A172 (cell line): ENCODE results near the gene HSPA2. TPM values are rescaled to one million over a fixed set of nuclear protein-coding genes. Genes with fewer than 3 reads are reported as not detected.
"Not testable (repeated sequence)": the region's sequence is repeated elsewhere in the genome, so short reads cannot be mapped to it uniquely, and the experiment has no call there.

Experiments
- DNase-seq: peaks from one replicate; pipeline ENCODE4 v3.0.0-alpha.2; 2015; ENCODE audit warnings: low spot score
- total RNA-seq: library from RNA; depleted of rRNA; stranded (reverse); fragments of >200 nt; shearing (Covaris generic); gene quantifications from 2 replicates; pipeline ENCODE4 v1.2.3, GENCODE V29; 2014; rRNA removed

HSPA2 gene
- total RNA-seq, 1 experiment from 2014 or later = 0.05 TPM

GRCh38 chr14:64561631-64562030 is 21.1 kb downstream of the HSPA2 start:
- no peak for DNase-seq

GRCh38 chr14:64562436-64562835 is 21.9 kb downstream of the HSPA2 start:
- no peak for DNase-seq

- DNase-seq = no peak
These were observed 23.2 kb downstream of the HSPA2 start for GRCh38 chr14:64563696-64564095.

GRCh38 chr14:64566651-64567122 is 26.1 kb downstream of the HSPA2 start:
- DNase-seq = no peak

GRCh38 chr14:64569138-64569631 is 28.6 kb downstream of the HSPA2 start:
- DNase-seq = peak; percentile 35

GRCh38 chr14:64569646-64570045 is 29.1 kb downstream of the HSPA2 start:
- DNase-seq = not testable (repeated sequence)

GRCh38 chr14:64572386-64573104 is 32.0 kb downstream of the HSPA2 start:
- no peak for DNase-seq

- DNase-seq = no peak
These were observed 32.6 kb downstream of the HSPA2 start for GRCh38 chr14:64573109-64573508.

- DNase-seq = no peak
These were observed 34.0 kb downstream of the HSPA2 start for GRCh38 chr14:64574371-64575107.

- DNase-seq = no peak
These were observed 36.7 kb downstream of the HSPA2 start for GRCh38 chr14:64577211-64577610.

- DNase-seq = no peak
These were observed 39.9 kb downstream of the HSPA2 start for GRCh38 chr14:64580467-64580866.

GRCh38 chr14:64581363-64581762 is 40.8 kb downstream of the HSPA2 start:
- no peak for DNase-seq

GRCh38 chr14:64581817-64582216 is 41.3 kb downstream of the HSPA2 start:
- no peak for DNase-seq

- DNase-seq = no peak
These were observed 43.6 kb downstream of the HSPA2 start for GRCh38 chr14:64584190-64584589.

GRCh38 chr14:64591809-64592208 is 51.3 kb downstream of the HSPA2 start:
- DNase-seq = no peak

Other genes starting within 250 kb of the HSPA2 start
- 0.17 TPM in 1 of 2 replicates, not detected in the other for gene ESR2, start 246.4 kb upstream of the HSPA2 start, total RNA-seq
- 29.6 and 48.2 TPM in 2 replicates for gene MTHFD1, start 152.4 kb upstream of the HSPA2 start, total RNA-seq
- 1.6 and 1.9 TPM in 2 replicates for gene AKAP5, start 75.2 kb upstream of the HSPA2 start, total RNA-seq
- gene ZBTB25, start 36.9 kb upstream of the HSPA2 start, total RNA-seq = 1.1 and 2.2 TPM in 2 replicates
- 33.3 and 37.8 TPM in 2 replicates for gene ZBTB1, start 36.0 kb upstream of the HSPA2 start, total RNA-seq
- 0.69 TPM in 1 of 2 replicates, not detected in the other for gene PPP1R36, start 9.2 kb downstream of the HSPA2 start, total RNA-seq
- 11.2 and 12.3 TPM in 2 replicates for gene PLEKHG3, start 163.7 kb downstream of the HSPA2 start, total RNA-seq